Motor neuron (in vitro differentiated cells): ENCODE results near the gene PIAS1. TPM values are rescaled to one million over a fixed set of nuclear protein-coding genes. Genes with fewer than 3 reads are reported as not detected.
"Not testable (repeated sequence)": the region's sequence is repeated elsewhere in the genome, so short reads cannot be mapped to it uniquely, and the experiment has no call there.

Experiments used
- ATAC-seq, 8 experiments: fragments of 200-7000 bp; cut with Tn5 transposase; replicated peaks in 6 of 8; 2 replicates each; pipeline ENCODE4 v1.8.0; 2021; ENCODE audit warnings: mild to moderate bottlenecking in 8 of 8, moderate library complexity in 8 of 8
- H3K27ac ChIP-seq, 2 donors: fragments of 250-450 bp; sonication (Bioruptor Pico); 2 replicates each; pipeline ENCODE4 v1.9.0; 2021; ENCODE audit warnings: antibody characterized with exemption in 2 of 2, mild to moderate bottlenecking in 2 of 2, moderate library complexity in 1 of 2
- H3K4me1 ChIP-seq, 2 donors: fragments of 250-450 bp; sonication (Bioruptor Pico); replicated peaks in 1 of 2; 2 replicates each; pipeline ENCODE4 v1.6.1; 2021; ENCODE audit warnings: antibody characterized with exemption in 2 of 2, mild to moderate bottlenecking in 2 of 2, moderate library complexity in 1 of 2
- H3K4me3 ChIP-seq, 5 donors: fragments of 250-450 bp; sonication (Bioruptor Pico); 2 replicates each; pipeline ENCODE4 v1.9.0; 2021; ENCODE audit warnings: antibody characterized with exemption in 5 of 5, mild to moderate bottlenecking in 5 of 5, moderate library complexity in 4 of 5
- WGBS, 10 experiments: fragments of 450-650 bp; shearing (Covaris generic); methylation state at CpG; one replicate each; pipeline ENCODE4 v1.0.0; 2022; 5-methylcytosine and 5-hydroxymethylcytosine counted together
- in situ Hi-C, 9 experiments: fragments of 400-800 bp; cut with MboI; loops; one replicate each; pipeline ENCODE4 v1.15.0; 2021; ENCODE audit warnings: low sequenced_read_pairs in 9 of 9, low pct_unique_long_range_greater_than_20kb in 2 of 9; ENCODE audit not compliant: unreplicated experiment in 9 of 9
- total RNA-seq, 8 experiments: library from RNA; unstranded; fragments of 300-600 nt; gene quantifications; 2 replicates each; pipeline versions ENCODE4 v1.2.3 to v1.2.4, GENCODE V29; 2022

The PIAS1 gene
- total RNA-seq, 8 experiments from 2014 or later = 20.5 to 47.4 (median 31.3) TPM

- peak overlapping the region in 3 of 5 donors; percentile 93 to 98 (median 97) for H3K4me3 ChIP-seq
- in situ Hi-C loops = loop anchor here in 2 of 9 experiments (25.0 kb wide), 2 partner anchors 105 to 195 kb away; no protein-coding TSS in a partner anchor
- no peak for ATAC-seq
- peaks cover 11 to 29% of the 10 kb centered on the region in 2 donors for H3K4me1 ChIP-seq
- no peak overlapping the region for H3K27ac ChIP-seq
Measured at GRCh38 chr15:68057034-68057433, 2.9 kb downstream of the PIAS1 start.

- WGBS, 10 experiments = 0 to 100% (median 18%) methylated on average over 3 to 6 of the region's 6 CpGs
Measured at GRCh38 chr15:68057758-68058157, 3.6 kb downstream of the PIAS1 start.

GRCh38 chr15:68058970-68059369, 4.9 kb downstream of the PIAS1 start:
- in situ Hi-C loops = loop anchor here in 2 of 9 experiments (25.0 kb wide), 2 partner anchors 103 to 197 kb away; no protein-coding TSS in a partner anchor
- H3K27ac ChIP-seq, ATAC-seq, H3K4me3 ChIP-seq: not testable (repeated sequence)
- 88 to 100% (median 100%) methylated on average over 4 to 14 of the region's 21 CpGs; no CpG with 5 or more reads in 2 of the 10 experiments for WGBS, 10 experiments
- peaks cover 23 to 33% of the 10 kb centered on the region in 2 donors for H3K4me1 ChIP-seq

More at GRCh38 chr15:68057758-68058157, 3.6 kb downstream of the PIAS1 start:
- H3K27ac ChIP-seq = no peak overlapping the region
- peaks cover 18 to 33% of the 10 kb centered on the region in 2 donors for H3K4me1 ChIP-seq
- ATAC-seq = no peak
- in situ Hi-C loops = loop anchor here in 2 of 9 experiments (25.0 kb wide), 2 partner anchors 105 to 195 kb away; no protein-coding TSS in a partner anchor
- H3K4me3 ChIP-seq = peak overlapping the region in 2 of 5 donors; percentile 16 to 98

GRCh38 chr15:68059630-68060029, 5.5 kb downstream of the PIAS1 start:
- ATAC-seq = no peak
- in situ Hi-C loops = loop anchor here in 2 of 9 experiments (25.0 kb wide), 2 partner anchors 103 to 197 kb away; no protein-coding TSS in a partner anchor
- 100% methylated on average over 1 to 5 of the region's 6 CpGs; no CpG with 5 or more reads in 7 of the 10 experiments for WGBS, 10 experiments

GRCh38 chr15:68061171-68061570, 7.1 kb downstream of the PIAS1 start:
- in situ Hi-C loops = loop anchor here in 2 of 9 experiments (25.0 kb wide), 2 partner anchors 101 to 199 kb away; no protein-coding TSS in a partner anchor
- Histone ChIP-seq H3K4me3 (no peak overlapping the region), H3K27ac (no peak overlapping the region), H3K4me1 (peaks cover 23 to 33% of the 10 kb centered on the region in 2 donors)
- no peak for ATAC-seq
- WGBS, 10 experiments = 40 to 96% (median 85%) methylated on average over 1 to 2 of the region's 2 CpGs

More at GRCh38 chr15:68059630-68060029, 5.5 kb downstream of the PIAS1 start:
- no peak overlapping the region for H3K27ac ChIP-seq
- no peak overlapping the region for H3K4me3 ChIP-seq
- H3K4me1 ChIP-seq = peaks cover 23 to 33% of the 10 kb centered on the region in 2 donors

- Histone ChIP-seq H3K4me1 (peaks cover 23 to 29% of the 10 kb centered on the region in 2 donors), H3K27ac (no peak overlapping the region), H3K4me3 (no peak overlapping the region)
- in situ Hi-C loops = loop anchor here in 2 of 9 experiments (25.0 kb wide), 2 partner anchors 101 to 199 kb away; no protein-coding TSS in a partner anchor
- ATAC-seq = peak in 2 of 8 experiments; percentile 16 to 57
- 0 to 89% (median 43%) methylated on average over 1 to 5 of the region's 5 CpGs for WGBS, 10 experiments
Measured at GRCh38 chr15:68061602-68062001, 7.5 kb downstream of the PIAS1 start.

GRCh38 chr15:68062214-68062613, 8.1 kb downstream of the PIAS1 start:
- Histone ChIP-seq H3K27ac (no peak overlapping the region), H3K4me1 (peaks cover 23 to 25% of the 10 kb centered on the region in 2 donors), H3K4me3 (no peak overlapping the region)
- no peak for ATAC-seq
- in situ Hi-C loops = loop anchor here in 2 of 9 experiments (25.0 kb wide), 2 partner anchors 100 to 200 kb away; no protein-coding TSS in a partner anchor
- 49 to 94% (median 71%) methylated on average over 1 to 3 of the region's 3 CpGs; no CpG with 5 or more reads in 2 of the 10 experiments for WGBS, 10 experiments

- no peak for ATAC-seq
- peaks cover 17 to 20% of the 10 kb centered on the region in 2 donors for H3K4me1 ChIP-seq
- in situ Hi-C loops = loop anchor here in 2 of 9 experiments (25.0 kb wide), 2 partner anchors 99 to 201 kb away; no protein-coding TSS in a partner anchor
- H3K4me3 ChIP-seq = no peak overlapping the region
- H3K27ac ChIP-seq = no peak overlapping the region
Measured at GRCh38 chr15:68062946-68063465, 8.9 kb downstream of the PIAS1 start.

GRCh38 chr15:68063606-68064005, 9.5 kb downstream of the PIAS1 start:
- WGBS, 10 experiments = 76 to 100% (median 86%) methylated on average over 1 to 3 of the region's 3 CpGs
- peaks cover 13 to 18% of the 10 kb centered on the region in 2 donors for H3K4me1 ChIP-seq
- no peak overlapping the region for H3K4me3 ChIP-seq
- in situ Hi-C loops = loop anchor here in 2 of 9 experiments (25.0 kb wide), 2 partner anchors 99 to 201 kb away; no protein-coding TSS in a partner anchor
- no peak overlapping the region for H3K27ac ChIP-seq
- ATAC-seq = no peak

- H3K4me1 ChIP-seq = no peaks in the 10 kb centered on the region
- WGBS, 10 experiments = 78 to 100% (median 96%) methylated on average over 2 to 6 of the region's 6 CpGs
- in situ Hi-C loops = loop anchor here in 2 of 9 experiments (25.0 kb wide), 2 partner anchors 89 to 211 kb away; no protein-coding TSS in a partner anchor
- no peak overlapping the region for H3K4me3 ChIP-seq
- no peak overlapping the region for H3K27ac ChIP-seq
- no peak for ATAC-seq
Measured at GRCh38 chr15:68073576-68074288, 19.6 kb downstream of the PIAS1 start.

GRCh38 chr15:68075764-68076385, 21.8 kb downstream of the PIAS1 start:
- Histone ChIP-seq H3K27ac (no peak overlapping the region), H3K4me3 (no peak overlapping the region), H3K4me1 (peaks cover 0 to 3% of the 10 kb centered on the region in 2 donors)
- 89 to 100% (median 96%) methylated on average over 2 to 13 of the region's 18 CpGs; no CpG with 5 or more reads in 2 of the 10 experiments for WGBS, 10 experiments
- no peak for ATAC-seq
- in situ Hi-C loops = no loop called here

- 84 to 100% (median 95%) methylated on average over 2 to 3 of the region's 3 CpGs for WGBS, 10 experiments
- peaks cover 0 to 8% of the 10 kb centered on the region in 2 donors for H3K4me1 ChIP-seq
- no peak overlapping the region for H3K27ac ChIP-seq
- H3K4me3 ChIP-seq = no peak overlapping the region
- in situ Hi-C loops = no loop called here
- ATAC-seq = no peak
Measured at GRCh38 chr15:68078365-68078764, 24.2 kb downstream of the PIAS1 start.
